Mammary epithelial cell (primary cell): Measurements from ENCODE around the gene DTX1.

Source experiments
- CTCF ChIP-seq, 2 donors: IDR thresholded peaks in 1 of 2; conservative IDR thresholded peaks in 1 of 2; 2 replicates each; pipeline ENCODE4 v1.5.1; 2011 to 2012; ENCODE audit warnings: inconsistent platforms in 2 of 2, low read length in 2 of 2, mild to moderate bottlenecking in 2 of 2, control low read depth in 1 of 2, low read depth in 1 of 2; ENCODE audit not compliant: insufficient read depth in 1 of 2; ENCODE audit errors: extremely low read depth in 1 of 2
- EZH2 ChIP-seq: IDR thresholded peaks from 2 replicates; pipeline ENCODE4 v1.6.1; 2012; ENCODE audit warnings: low read length, inconsistent platforms, borderline replicate concordance

GRCh38 chr12:113069149-113069548, 12.6 kb downstream of the DTX1 start:
- TF ChIP-seq CTCF (conservative IDR thresholded peaks at IDR 0.05 in 1 of 2, IDR thresholded peaks at IDR 0.05 in 1 of 2; ENCODE audit: extremely low read depth in 1 of 2, insufficient read depth in 1 of 2, low read depth in 1 of 2, low read length in 2 of 2), result no peak
- no peak for TF ChIP-seq EZH2
